Small intestine (tissue), 7 donors: ENCODE results near the gene ANKRD39. TPM values are rescaled to one million over a fixed set of nuclear protein-coding genes. Genes with fewer than 3 reads are reported as not detected.
"Not testable (repeated sequence)": the region's sequence is repeated elsewhere in the genome, so short reads cannot be mapped to it uniquely, and the experiment has no call there.

Source experiments
- DNase-seq, 2 donors: peaks; one replicate each; pipeline versions ENCODE4 v3.0.0 to v3.0.0-alpha.2; 2013
- FAIRE-seq: peaks from 2 replicates; lab custom pipeline; 2012; peaks lifted over from hg19 to GRCh38; lab: Jason Lieb, UNC
- H3K27ac ChIP-seq, 3 donors: one replicate each; pipeline ENCODE4 v1.5.1; 2013; ENCODE audit warnings: low read length in 2 of 3, mild to moderate bottlenecking in 2 of 3, control low read depth in 1 of 3, inconsistent platforms in 1 of 3, low read depth in 1 of 3, moderate library complexity in 1 of 3
- H3K27me3 ChIP-seq, 3 donors: one replicate each; pipeline ENCODE4 v1.6.1; 2013; ENCODE audit warnings: low read length in 3 of 3, inconsistent platforms in 1 of 3; ENCODE audit not compliant: control insufficient read depth in 3 of 3, insufficient read depth in 3 of 3
- H3K36me3 ChIP-seq, 3 donors: one replicate each; pipeline ENCODE4 v1.6.1; 2013; ENCODE audit warnings: low read length in 3 of 3, inconsistent platforms in 1 of 3, low read depth in 1 of 3, mild to moderate bottlenecking in 1 of 3, moderate library complexity in 1 of 3; ENCODE audit not compliant: control insufficient read depth in 3 of 3, insufficient read depth in 2 of 3
- H3K4me1 ChIP-seq, 3 donors: one replicate each; pipeline ENCODE4 v1.6.1; 2013; ENCODE audit warnings: low read length in 2 of 3, inconsistent platforms in 1 of 3, low read depth in 1 of 3, mild to moderate bottlenecking in 1 of 3, moderate library complexity in 1 of 3; ENCODE audit not compliant: control insufficient read depth in 3 of 3, insufficient read depth in 2 of 3
- H3K4me3 ChIP-seq, 3 donors: one replicate each; pipeline ENCODE4 v1.5.1; 2013; ENCODE audit warnings: low read length in 3 of 3, control low read depth in 1 of 3, inconsistent platforms in 1 of 3, low read depth in 1 of 3, mild to moderate bottlenecking in 1 of 3, moderate library complexity in 1 of 3
- H3K9me3 ChIP-seq, 2 donors: one replicate each; pipeline ENCODE4 v1.6.1; 2013; ENCODE audit warnings: low read depth in 1 of 2, low read length in 1 of 2; ENCODE audit not compliant: control insufficient read depth in 2 of 2, insufficient read depth in 1 of 2
- WGBS, 3 donors: extraction: QIAGEN DNeasy Blood & Tissue Kit; methylation state at CpG; one replicate each; pipeline ENCODE4 v1.1.7; 2013; 5-methylcytosine and 5-hydroxymethylcytosine counted together
- polyA plus RNA-seq, 4 donors: library from polyadenylated mRNA; stranded (reverse) in 3 of 4; unstranded in 1 of 4; fragments of 200-250 nt in 3 of 4; fragments of 120-200 nt in 1 of 4; gene quantifications; one replicate each; pipeline versions ENCODE4 v1.2.1 to v1.2.3, GENCODE V29; 2013
- donor health status: healthy with polysubstance abuse.
- donor health status: control.
- donor health status: control.
- donor health status: Bipolar disorder and iron deficiency.
- donor health status: healthy.

The ANKRD39 gene
- polyA plus RNA-seq, 4 donors: 9.3 to 23.0 (median 16.5) TPM

DNA sequence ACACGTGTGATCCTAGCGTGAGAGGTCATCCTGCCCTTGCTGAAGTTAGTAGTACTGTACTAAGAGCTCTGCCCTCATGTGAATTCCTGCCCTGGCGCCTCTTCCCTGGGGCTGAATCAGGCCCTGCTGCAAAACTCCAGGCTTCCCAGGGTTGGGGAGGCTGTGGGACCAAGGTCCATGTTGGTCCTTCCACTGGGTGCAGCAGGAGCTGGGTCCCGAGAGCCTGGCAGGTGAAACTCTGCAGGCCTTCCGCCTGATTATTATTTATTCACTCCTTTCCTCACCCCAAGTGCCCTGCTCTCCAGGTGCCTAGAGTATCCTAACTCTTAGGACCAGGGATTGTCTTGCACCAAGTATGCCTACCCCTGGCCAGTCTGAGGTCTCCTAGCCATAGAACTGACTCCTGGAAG is 47.0 kb downstream of the ANKRD39 start:
- H3K36me3 ChIP-seq: peaks cover 0 to 43% (median 5%) of the 10 kb centered on the region in 3 donors
- WGBS, 3 donors: 21 to 64% (median 44%) methylated on average over 5 of the region's 5 CpGs
- peaks cover 4 to 13% (median 4%) of the 10 kb centered on the region in 3 donors for H3K4me1 ChIP-seq
- H3K4me3 ChIP-seq: no peak overlapping the region
- H3K27me3 ChIP-seq: no peaks in the 10 kb centered on the region
- no peaks in the 10 kb centered on the region for H3K9me3 ChIP-seq
- FAIRE-seq: no peak
- DNase-seq: peak; percentile 21 to 77
- peak overlapping the region in 1 of 3 donors; percentile 39 for H3K27ac ChIP-seq

DNA sequence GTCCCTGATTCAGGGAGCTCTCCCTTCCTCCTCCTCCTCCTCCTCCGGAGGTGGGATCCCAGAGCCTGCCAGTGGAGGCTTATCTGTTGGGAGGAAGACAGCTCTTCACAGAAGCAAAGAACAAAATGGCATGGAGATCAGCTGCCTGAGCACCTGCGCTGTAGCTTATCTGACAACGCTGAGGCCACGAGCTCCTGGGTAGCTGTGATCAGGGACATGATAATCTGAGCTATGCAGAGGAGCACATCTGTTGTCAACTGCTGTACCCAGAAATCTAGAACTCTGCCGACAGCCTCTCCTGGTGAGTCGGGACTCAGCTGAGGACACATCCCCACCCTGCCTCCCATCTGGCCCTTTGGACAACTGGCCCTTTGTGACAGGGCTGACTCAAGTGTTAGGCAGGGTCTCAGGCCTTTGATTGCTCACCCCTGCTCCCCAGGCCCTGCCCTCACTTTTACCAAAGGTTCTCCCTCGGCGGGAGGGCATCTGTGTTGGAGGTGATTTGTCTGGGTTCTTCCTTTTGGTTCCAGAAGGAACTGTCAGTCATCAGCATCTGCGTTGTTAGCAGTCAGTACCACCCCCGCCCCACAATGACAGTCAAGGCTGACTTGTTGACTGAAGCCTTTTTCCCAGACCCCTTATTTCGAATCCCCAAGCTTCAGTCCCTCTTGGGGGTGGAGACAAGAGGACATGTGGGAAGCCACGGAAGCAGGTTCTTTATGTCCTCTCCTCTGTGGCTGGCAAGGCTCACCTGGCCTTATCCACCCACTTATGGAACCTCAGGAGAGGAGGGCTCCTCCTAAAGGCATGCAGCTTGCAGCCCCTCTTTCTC is 47.6 kb downstream of the ANKRD39 start:
- Histone ChIP-seq H3K27ac (no peak overlapping the region), H3K4me1 (peaks cover 4 to 10% (median 4%) of the 10 kb centered on the region in 3 donors), H3K36me3 (peaks cover 0 to 43% (median 5%) of the 10 kb centered on the region in 3 donors), H3K9me3 (no peaks in the 10 kb centered on the region), H3K27me3 (no peaks in the 10 kb centered on the region), H3K4me3 (no peak overlapping the region)
- FAIRE-seq (no peak), DNase-seq (no peak)
- WGBS, 3 donors: 46 to 70% (median 67%) methylated on average over 12 of the region's 12 CpGs

DNA sequence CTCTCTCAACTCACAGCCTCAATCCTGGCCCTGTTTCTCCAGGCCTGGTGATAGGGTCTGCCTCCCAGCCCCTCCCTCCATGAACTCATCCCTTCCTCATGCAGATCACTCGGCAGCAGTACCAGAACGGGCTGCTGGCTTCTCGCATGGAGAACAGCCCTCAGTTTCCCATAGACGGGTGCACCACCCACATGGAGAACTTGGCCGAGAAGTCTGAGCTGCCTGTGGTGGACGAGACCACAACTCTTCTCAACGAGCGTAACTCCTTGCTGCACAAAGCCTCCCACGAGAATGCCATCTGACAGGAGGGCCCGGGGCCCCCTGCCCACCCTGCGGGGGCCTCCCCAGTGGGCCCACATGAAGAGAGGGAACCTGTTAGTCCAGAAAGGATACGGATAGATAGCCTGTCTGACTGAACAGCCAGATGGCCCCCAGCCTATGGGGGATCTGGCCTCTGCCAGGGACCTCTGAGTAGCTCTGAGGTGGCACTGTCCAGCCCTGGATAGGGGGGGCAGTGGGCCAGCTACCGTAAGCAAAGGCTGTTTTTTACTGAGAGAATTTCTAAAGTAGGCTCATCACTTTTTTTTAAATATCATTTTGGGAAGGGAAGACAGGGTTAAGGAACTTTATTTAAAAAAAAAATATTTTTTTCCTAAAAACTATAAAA is 48.5 kb downstream of the ANKRD39 start:
- Histone ChIP-seq H3K27ac (no peak overlapping the region), H3K27me3 (no peaks in the 10 kb centered on the region), H3K4me1 (peaks cover 4 to 9% (median 4%) of the 10 kb centered on the region in 3 donors), H3K4me3 (no peak overlapping the region), H3K9me3 (no peaks in the 10 kb centered on the region), H3K36me3 (peaks cover 0 to 47% (median 5%) of the 10 kb centered on the region in 3 donors)
- 86 to 87% (median 86%) methylated on average over 13 of the region's 13 CpGs for WGBS, 3 donors
- DNase-seq (no peak), FAIRE-seq (no peak)

DNA sequence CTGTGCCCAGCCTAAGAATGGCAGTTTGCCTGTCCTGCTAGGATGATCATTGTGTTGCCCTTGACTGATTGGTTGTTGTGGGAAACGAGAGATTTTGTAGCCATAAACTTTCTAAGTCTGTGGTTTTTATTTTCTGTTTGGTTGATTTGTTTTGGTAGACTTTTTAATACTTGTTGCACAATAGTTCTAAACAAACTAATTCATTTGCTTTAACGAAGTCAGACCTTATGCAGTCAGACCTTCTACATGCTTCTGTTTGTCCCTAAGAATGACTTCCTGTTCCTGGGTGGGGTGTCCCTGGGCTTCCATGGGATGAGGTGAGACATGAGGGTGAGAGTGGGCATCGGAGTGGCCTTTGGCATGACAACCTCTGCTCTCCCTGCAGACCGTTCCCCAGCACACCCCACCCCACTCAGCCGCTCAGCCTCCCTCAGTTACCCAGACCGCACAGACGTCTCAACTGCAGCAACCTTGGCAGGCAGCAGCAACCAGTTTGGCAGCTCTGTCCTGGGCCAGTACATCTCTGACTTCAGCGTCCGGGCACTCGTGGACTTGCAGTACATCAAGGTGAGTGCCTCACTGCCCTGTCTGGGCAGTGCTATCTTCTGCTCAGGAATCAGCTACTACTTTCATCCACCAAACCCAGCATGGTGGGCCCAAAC is 49.5 kb downstream of the ANKRD39 start:
- DNase-seq: no peak
- WGBS, 3 donors: 79 to 85% (median 84%) methylated on average over 10 of the region's 10 CpGs
- peaks cover 4 to 7% (median 4%) of the 10 kb centered on the region in 3 donors for H3K4me1 ChIP-seq
- H3K27ac ChIP-seq: no peak overlapping the region
- H3K36me3 ChIP-seq: peaks cover 0 to 52% (median 5%) of the 10 kb centered on the region in 3 donors
- no peak for FAIRE-seq
- no peaks in the 10 kb centered on the region for H3K9me3 ChIP-seq
- no peak overlapping the region for H3K4me3 ChIP-seq
- H3K27me3 ChIP-seq: no peaks in the 10 kb centered on the region

DNA sequence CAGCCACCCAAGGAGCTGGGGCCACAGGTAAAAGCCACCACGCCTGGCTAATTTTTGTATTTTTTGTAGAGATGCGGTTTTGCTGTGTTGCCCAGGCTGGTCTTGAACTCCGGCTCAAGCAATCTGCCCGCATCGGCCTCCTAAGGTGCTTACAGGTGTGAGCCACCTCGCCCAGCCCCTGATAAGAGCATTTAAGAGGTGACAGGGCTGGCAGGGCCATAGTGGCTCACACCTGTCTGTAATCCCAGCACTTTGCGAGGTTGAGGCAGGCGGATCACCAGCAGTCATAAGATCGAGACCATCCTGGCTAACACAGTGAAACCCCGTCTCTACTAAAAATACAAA is 50.7 kb downstream of the ANKRD39 start:
- peaks cover 0 to 4% (median 4%) of the 10 kb centered on the region in 3 donors for H3K4me1 ChIP-seq
- FAIRE-seq (no peak), DNase-seq (no peak)
- H3K27me3 ChIP-seq: no peaks in the 10 kb centered on the region
- H3K27ac ChIP-seq: peak overlapping the region in 2 of 3 donors; percentile 41 to 92
- WGBS, 3 donors: 81 to 89% (median 87%) methylated on average over 10 of the region's 10 CpGs
- no peaks in the 10 kb centered on the region for H3K9me3 ChIP-seq
- peaks cover 0 to 56% (median 6%) of the 10 kb centered on the region in 3 donors for H3K36me3 ChIP-seq
- H3K4me3 ChIP-seq: no peak overlapping the region

DNA sequence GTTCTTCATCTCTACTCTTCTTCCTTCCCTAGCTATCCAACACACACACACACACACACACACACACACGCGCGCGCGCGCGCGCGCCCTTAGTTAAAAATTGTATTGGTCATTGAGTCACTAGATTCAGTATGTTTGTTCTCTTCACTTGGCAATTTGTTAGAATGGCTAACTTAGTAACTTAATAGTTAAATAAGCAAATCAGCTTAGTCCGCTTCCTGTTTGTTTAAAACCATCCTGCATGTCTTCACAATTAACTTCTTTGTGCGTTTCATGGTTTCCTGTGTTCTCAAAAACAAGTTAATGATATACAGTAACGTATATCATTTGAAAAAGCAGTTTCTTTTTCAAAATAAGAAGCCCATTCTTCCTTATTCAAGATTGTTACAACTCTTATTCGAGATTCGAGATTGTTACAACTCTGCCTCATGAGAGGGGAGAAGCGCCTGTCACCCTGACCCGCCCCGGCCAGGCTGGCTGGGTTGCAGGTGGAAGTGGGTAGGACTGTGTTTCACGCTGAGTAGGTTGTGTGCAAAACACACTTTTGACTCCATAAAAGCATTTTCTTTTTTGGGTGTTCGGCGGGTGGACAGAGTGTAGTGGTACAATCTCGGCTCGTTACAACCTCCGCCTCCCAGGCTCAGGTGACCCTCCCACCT is 51.2 kb downstream of the ANKRD39 start:
- peaks cover 0 to 4% (median 4%) of the 10 kb centered on the region in 3 donors for H3K4me1 ChIP-seq
- H3K27ac ChIP-seq: peak overlapping the region; percentile 25 to 92 (median 41)
- H3K36me3 ChIP-seq: peaks cover 0 to 57% (median 7%) of the 10 kb centered on the region in 3 donors
- no peak for DNase-seq
- H3K9me3 ChIP-seq: no peaks in the 10 kb centered on the region
- 74 to 88% (median 78%) methylated on average over 23 of the region's 23 CpGs for WGBS, 3 donors
- H3K4me3 ChIP-seq: no peak overlapping the region
- H3K27me3 ChIP-seq: no peaks in the 10 kb centered on the region
- FAIRE-seq: no peak

DNA sequence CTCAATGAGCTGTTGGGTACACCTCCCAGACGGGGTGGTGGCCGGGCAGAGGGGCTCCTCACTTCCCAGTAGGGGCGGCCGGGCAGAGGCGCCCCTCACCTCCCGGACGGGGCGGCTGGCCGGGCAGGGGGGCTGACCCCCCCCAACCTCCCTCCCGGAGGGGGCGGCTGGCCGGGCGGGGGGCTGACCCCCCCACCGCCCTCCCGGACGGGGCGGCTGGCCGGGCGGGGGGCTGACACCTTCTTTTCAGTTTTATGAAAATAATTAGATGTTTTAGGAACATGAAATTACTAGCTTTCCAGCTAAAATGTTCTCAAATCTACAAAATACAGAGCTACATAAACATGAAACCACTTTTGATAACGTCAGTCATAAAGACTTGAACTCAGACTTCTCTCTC is 51.9 kb downstream of the ANKRD39 start:
- WGBS, 3 donors: 76 to 92% (median 80%) methylated on average over 14 to 17 of the region's 20 CpGs
- H3K36me3 ChIP-seq: peaks cover 0 to 58% (median 7%) of the 10 kb centered on the region in 3 donors
- not testable (repeated sequence) for H3K4me1 ChIP-seq, H3K9me3 ChIP-seq, FAIRE-seq, DNase-seq, H3K27me3 ChIP-seq, H3K27ac ChIP-seq, H3K4me3 ChIP-seq

DNA sequence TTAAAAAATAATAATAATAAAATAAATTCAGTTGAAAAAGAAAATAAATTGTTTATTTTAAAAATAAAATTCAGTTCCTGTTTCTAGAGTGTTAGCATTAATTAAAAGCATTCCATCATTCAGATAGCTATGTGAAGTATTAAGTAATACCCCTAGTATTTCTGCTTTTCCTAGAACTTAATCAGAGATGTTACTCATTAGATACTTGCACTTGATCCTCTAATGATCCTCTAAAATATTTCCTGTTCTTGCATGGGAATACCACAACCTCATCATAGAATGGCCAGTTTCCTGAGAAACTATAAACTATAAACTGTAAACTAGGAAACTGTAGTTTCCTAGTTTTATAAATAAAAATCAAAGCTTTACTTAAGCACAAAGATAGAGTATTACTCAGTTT is 52.8 kb downstream of the ANKRD39 start:
- no peaks in the 10 kb centered on the region for H3K9me3 ChIP-seq
- peaks cover 0 to 60% (median 7%) of the 10 kb centered on the region in 3 donors for H3K36me3 ChIP-seq
- no peaks in the 10 kb centered on the region for H3K27me3 ChIP-seq
- no peak overlapping the region for H3K27ac ChIP-seq
- peaks cover 0 to 6% (median 0%) of the 10 kb centered on the region in 3 donors for H3K4me1 ChIP-seq
- FAIRE-seq: no peak
- DNase-seq: no peak
- H3K4me3 ChIP-seq: no peak overlapping the region
